GM12873 (cell line): ENCODE measurements around the gene ELMO1.

Experiments
- TF ChIP-seq, protein P1 (sequence below): IDR thresholded peaks from 2 replicates; pipeline ENCODE4 v1.5.1; 2012; ENCODE audit warnings: low read depth, mild to moderate bottlenecking, moderate library complexity, low read length, control low read depth; ENCODE audit not compliant: insufficient read depth; ENCODE audit errors: missing control alignments

The ELMO1 gene

DNA sequence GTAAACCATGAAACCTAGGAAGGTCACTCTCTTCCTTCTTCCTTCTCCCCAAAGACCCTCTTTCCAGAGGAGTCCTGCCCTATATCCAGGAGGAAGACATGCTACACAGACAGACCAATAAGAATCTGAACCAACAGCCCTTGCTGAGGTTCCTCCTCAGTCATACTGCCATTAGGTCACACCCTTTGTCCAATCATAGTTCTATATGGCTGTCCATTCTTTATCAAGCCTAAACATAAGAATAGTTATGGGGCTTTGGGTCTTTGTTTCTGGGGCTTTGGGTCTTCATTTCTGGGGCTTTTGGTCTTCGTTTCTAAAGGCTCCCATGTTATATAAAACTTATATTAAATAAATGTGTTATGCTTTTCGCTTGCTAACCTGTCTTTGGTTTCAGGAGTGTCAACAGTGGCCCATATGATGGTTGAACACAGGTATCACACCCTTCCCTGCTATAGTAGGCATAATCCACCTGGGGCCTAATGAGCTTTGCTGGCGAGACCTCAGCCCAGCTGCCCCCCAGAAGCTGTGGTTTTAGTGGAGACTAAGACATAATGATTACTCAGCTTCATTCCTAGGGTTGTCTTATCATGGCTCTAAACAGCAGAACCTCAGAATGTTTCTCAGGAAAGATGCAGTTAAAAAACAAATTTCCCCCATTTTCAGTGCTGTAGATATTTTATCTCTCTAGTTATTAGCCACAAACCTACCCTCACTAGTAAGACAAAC is 91.6 kb downstream of the ELMO1 start:
- TF ChIP-seq, protein P1, sequence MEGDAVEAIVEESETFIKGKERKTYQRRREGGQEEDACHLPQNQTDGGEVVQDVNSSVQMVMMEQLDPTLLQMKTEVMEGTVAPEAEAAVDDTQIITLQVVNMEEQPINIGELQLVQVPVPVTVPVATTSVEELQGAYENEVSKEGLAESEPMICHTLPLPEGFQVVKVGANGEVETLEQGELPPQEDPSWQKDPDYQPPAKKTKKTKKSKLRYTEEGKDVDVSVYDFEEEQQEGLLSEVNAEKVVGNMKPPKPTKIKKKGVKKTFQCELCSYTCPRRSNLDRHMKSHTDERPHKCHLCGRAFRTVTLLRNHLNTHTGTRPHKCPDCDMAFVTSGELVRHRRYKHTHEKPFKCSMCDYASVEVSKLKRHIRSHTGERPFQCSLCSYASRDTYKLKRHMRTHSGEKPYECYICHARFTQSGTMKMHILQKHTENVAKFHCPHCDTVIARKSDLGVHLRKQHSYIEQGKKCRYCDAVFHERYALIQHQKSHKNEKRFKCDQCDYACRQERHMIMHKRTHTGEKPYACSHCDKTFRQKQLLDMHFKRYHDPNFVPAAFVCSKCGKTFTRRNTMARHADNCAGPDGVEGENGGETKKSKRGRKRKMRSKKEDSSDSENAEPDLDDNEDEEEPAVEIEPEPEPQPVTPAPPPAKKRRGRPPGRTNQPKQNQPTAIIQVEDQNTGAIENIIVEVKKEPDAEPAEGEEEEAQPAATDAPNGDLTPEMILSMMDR: no peak

- TF ChIP-seq, protein P1: no peak
Observed at GRCh38 chr7:37354656-37355131, 94.0 kb downstream of the ELMO1 start.

GRCh38 chr7:37353949-37354655 is 94.6 kb downstream of the ELMO1 start:
- TF ChIP-seq, protein P1: no peak

DNA sequence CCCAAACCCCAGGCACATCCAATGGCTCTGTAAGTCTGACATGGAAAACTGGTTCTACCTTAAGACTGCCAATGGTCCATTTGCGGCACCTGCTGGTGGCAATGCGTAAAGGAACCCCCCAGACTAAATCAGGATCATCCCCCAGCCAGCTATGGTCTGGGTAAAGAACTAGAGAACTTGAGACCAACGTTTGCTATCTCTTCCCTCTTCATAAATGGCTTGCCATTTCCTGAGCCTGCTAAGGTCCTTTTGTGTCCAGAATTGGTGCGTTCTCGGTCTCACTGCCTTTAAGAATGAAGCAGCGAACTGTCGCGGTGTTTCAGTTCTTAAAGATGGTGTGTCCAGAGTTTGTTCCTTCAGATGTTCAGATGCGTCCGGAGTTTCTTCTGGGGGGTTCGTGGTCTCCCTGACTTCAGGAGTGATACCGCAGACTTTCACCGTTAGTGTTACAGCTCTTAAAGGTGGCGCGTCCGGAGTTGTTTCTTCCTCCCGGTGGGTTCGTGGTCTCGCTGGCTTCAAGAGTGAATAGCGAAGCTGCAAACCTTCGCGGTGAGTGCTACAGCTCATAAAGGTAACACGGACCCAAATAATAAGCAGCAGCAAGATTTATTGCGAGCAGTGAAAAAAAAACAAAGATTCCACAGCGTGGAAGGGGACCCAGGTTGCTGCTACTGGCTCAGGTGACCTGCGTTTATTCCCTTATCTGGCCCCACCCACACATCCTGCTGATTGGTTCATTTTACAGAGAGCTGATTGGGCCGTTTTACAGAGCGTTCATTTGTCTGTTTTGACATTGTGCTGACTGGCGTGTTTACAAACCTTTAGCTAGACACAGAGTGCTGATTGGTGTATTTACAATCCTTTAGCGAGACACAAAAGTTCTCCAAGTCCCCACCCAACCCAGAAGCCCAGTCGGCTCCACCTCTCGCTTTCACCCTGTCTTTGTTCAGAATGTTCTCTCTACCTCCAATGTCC is 95.4 kb downstream of the ELMO1 start:
- TF ChIP-seq, protein P1: peak; percentile 92

- TF ChIP-seq, protein P1: no peak
Observed at GRCh38 chr7:37352251-37352880, 96.3 kb downstream of the ELMO1 start.

DNA sequence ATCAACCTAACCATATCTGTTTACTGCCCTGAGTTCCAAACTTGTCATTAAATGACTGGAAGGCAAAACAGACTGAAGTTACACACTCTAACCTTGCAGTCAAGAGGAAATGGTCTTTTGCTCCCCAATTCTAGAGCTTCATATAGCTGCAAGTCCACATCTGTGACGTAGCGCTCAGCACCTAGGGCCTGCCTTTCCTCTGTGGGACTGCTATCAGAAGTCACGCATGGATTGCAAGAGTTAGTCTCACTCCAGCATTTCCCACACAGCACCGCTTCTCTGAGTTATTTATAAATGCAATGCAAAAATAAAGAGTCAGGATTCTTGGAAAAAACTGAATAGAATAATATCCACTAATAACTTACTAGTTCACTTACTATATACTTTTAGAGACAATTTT is 96.9 kb downstream of the ELMO1 start:
- TF ChIP-seq, protein P1: no peak
